SW 1271 (cell line): ENCODE data around the gene GNS.

Experiments used
- DNase-seq, 2 experiments: peaks; one replicate each; lab custom pipeline; 2025; lab: John Stamatoyannopoulos, UW

The GNS gene

DNA sequence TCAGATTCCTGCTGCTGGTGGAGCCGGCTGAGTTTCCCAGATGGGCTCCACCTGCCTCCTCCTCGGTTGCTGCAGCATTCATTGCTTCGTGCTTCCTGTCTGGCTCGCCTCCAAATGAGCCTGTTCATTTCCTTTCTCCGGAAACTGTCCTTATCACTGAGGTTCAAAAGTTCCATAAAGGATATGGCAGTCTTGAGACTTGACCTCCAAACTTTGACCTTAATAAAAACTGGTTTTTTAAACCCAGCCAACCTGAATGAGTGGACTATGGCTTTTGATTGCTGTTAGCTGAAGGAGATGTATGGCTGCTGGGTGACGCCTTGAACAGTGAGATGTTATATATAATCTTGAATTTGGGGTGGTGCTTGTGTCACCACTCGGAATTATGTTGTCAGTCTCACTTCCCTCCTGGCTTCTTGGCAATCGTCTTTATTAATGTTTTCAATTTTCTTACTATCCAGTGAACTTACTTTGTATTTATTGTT lies 86.2 kb downstream of the GNS start:
- DNase-seq = peak in 1 of 2 experiments; percentile 70

DNA sequence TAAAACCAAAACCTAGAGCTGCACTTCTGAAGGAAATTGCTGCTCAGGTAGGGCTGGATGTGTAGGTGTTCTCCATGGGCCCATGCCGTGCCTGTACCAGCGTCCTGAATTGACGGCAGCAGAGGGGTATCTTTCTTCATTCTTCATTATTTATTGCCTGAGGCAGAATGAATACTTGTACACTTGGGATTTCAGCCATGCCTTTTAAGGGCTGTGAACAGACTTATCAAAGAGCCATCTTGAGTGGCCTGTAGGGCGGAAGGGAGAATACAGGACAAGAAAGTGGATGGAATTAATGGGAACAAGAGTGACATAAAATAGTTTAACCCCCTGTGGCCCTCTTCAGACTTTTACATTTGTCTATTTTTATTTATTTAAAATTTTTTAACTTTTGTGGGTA lies 87.5 kb downstream of the GNS start:
- no peak for DNase-seq

DNA sequence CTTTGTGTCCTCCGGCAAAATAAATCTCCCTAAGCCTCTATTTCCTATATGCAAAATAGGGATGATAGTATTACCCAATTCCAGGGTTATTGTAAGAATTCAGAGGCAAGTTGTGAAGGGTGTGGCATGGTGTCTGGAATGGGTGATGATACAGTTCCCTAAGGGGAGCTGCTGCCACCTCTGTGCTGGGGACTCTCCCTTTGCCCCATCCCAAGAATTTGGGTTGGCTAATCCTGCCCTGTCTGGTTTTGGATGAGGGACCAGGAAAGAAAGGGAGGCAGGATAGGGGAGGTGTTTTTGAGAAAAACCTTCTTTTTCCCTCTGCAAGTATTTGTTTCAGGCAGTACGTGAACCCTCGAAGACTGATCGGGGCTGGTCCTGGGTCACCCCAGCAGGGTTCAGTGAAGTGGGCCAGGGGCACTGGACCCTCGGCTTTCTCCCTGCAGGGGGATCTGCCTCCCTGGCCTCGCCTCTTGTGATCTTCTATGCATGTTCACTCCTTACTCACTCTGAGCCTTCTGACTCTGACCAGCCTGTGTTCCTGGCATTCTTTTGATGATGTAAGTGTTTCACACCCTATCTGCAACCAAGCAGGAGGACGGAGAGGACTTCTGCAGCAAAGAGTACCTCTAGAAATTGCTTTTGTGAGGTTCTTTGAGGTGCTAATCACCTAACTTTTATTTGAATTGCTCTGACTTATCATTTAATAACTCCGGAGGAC lies 88.1 kb downstream of the GNS start:
- peak; percentile 22 to 47 for DNase-seq

DNA sequence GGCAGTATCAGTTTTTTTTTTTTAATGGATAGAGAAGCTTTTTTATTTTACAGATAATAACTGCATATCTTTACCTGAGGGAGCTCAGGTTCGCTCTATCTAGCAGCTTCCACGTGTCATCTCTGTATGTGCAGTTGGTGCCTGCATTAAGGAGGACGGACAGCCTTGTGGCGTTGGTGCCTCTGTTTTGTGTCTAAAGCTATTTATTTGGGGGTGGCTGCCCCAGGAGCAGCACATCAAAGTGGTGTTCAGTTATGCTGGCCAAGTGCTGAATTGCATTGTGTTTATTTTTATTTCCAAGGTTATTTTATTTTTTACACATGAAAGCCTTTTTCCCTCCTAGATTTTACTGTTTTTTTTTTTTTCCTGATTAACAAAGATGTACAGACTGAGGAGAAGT lies 89.2 kb downstream of the GNS start:
- DNase-seq = no peak

DNA sequence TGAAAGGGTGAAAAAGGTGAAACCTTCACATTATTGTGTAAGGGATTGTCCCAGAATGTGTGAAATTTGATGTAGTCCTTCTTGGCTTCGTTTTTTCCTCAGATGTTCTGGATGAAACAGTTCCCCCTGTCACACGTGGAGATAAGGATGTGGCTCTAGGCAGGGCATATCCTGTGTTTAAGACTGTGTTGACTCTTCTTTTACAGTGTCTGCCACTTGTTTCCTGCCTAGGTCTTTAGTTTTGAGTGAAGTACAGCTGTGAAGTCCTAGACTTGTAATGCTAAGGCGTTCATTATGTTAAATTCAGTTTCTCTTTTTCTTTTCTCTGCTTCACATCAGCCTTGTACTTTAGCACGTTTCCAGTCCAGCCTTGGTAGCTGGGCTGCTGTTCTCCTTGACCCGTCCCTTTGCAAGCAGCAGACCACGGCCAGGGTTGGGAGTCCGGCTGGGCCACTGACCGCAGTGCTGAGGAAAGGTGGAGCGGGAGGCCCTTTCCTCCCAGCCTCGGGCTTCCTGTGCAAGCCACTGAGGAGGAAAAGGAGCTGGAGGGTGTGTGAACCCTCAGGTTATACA lies 89.8 kb downstream of the GNS start:
- DNase-seq = peak in 1 of 2 experiments; percentile 45

DNA sequence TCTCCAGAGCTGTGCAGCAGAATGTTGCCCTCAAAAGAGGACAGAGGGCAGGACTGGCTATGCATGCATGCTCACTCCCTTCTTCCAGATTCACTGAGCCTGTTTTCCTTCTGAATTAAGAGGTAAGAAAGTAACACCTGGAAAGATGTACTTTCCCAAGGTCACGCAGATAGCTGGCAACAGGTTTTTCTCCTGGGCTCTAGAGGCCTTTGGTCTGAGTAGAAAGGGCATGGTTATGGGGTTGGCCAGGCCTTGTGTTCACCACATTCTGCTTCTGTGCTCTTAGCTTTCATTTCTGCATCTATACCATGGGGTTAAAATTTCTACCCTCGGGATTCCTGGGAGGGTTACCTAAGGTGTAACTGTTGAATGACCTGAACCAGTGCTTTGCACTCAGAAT lies 91.4 kb downstream of the GNS start:
- DNase-seq = no peak

DNA sequence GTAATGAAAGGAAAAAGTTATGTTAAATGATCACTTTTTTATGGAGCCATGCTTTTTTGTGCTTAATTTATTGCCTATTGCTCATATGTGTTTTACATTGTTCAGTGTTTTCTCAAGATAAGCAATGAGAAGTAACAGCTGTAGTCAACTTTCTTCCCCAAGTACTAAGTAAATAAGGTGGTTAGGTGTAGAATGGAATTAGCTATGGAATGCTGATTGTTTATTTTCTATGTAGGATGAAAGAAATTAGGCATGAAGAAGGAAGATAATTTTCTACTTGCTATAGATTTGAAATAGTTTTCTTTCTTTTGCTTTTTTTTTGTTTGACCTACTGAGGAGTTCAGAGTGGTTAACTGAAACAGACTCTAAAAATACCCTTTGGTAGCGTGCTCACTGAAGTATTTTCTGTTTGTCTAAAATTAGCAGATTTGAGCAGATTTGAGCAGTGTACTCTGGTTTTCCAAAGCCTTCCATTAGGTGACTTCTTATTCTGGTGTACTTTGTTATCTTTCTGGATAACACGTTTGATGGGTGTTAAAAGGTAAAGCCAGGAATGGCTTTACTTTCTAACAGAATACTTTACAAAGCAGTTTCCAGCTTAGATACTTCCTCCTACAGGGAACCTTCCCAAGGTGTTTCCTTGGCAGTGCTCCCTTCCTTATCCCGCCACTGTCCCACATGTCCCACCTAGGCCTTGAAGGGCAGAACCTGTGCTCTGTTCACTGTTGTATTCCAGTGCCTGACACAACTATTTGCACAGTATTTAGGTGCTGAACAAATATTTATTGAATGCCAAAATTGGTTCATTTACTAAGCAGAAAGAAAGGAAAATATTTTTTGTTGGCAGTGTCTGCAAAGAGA lies 92.9 kb downstream of the GNS start:
- DNase-seq = no peak

DNA sequence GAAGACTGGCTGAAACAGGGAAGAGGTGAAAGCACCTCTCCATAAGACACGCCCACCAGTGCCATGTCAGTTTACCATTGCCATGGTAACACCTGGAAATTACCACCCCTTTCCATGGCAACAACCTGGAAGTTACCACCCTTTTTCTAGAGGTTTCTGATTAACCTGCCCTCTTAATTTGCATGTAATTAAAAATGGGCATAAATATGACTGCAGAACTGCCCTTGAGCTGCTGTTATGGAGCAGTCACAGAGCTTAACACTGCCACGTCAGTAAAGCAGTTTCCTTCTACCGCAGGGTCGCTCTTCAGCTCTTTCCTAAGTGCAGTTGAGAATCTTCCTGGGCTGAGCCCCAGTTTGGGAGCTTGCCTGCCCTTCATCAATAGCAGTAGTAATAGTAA lies 93.7 kb downstream of the GNS start:
- no peak for DNase-seq
